ENCODE data around the gene RUSC2. TPM values are rescaled to one million over a fixed set of nuclear protein-coding genes. Genes with fewer than 3 reads are reported as not detected.

RUSC2 gene
- total RNA-seq, 2 experiments from 2014 or later, result 1.6 to 1.8 TPM

GRCh38 chr9:35538361-35539234 is 48.7 kb downstream of the RUSC2 start:
- POLR2A ChIA-PET, result no interaction called here
- no peak for ATAC-seq (ENCODE audit: poor library complexity)

More at GRCh38 chr9:35538361-35539234, 48.7 kb downstream of the RUSC2 start:
- Histone ChIP-seq H3K4me1 (ENCODE audit: insufficient read depth, low read length) (no peaks in the 10 kb centered on the region), H3K9me3 (ENCODE audit: control insufficient read depth in 1 of 2, insufficient read depth in 1 of 2, low read length in 2 of 2) (no peaks in the 10 kb centered on the region), H3K27ac (ENCODE audit: low read depth in 1 of 2, low read length in 2 of 2) (no peak overlapping the region), H3K36me3 (ENCODE audit: insufficient read depth, low read length) (no peaks in the 10 kb centered on the region), H3K4me3 (ENCODE audit: low read length) (no peak overlapping the region), H3K27me3 (ENCODE audit: control insufficient read depth in 1 of 2, insufficient read depth in 2 of 2, low read length in 2 of 2) (peaks cover 0 to 8% of the 10 kb centered on the region in 2 experiments)
- Mint-ChIP-seq H3K4me1 (ENCODE audit: low read depth) (no peaks in the 10 kb centered on the region), H3K36me3 (ENCODE audit: low read depth) (no peaks in the 10 kb centered on the region), H3K27me3 (peaks cover 12% of the 10 kb centered on the region), H3K27ac (no peak overlapping the region), H3K4me3 (no peak overlapping the region), H3K9me3 (no peaks in the 10 kb centered on the region)
- CTCF ChIA-PET, result no interaction called here
- peak in 2 of 14 experiments; percentile 53 to 55 for DNase-seq
- intact Hi-C loops (cut with DNase I, micrococcal nuclease), result no loop called here
- no peak for TF ChIP-seq CTCF (IDR thresholded peaks at IDR 0.05)

Other genes starting within 250 kb of the RUSC2 start
- gene TESK1, start 115.2 kb downstream of the RUSC2 start, total RNA-seq, result 10 to 100 TPM; 18.5 to 18.6 TPM
- gene CD72, start 128.3 kb downstream of the RUSC2 start, total RNA-seq, result 1 to 10 TPM; 2.3 to 3.6 TPM
- gene SIT1, start 160.8 kb downstream of the RUSC2 start, total RNA-seq, result 10 to 100 TPM; 18.4 to 19.2 TPM
- gene RMRP, start 167.9 kb downstream of the RUSC2 start, total RNA-seq, result over 10,000 TPM; 14,857 to 24,615 TPM
- 10 to 100 TPM; 10.2 TPM for gene CCDC107, start 168.2 kb downstream of the RUSC2 start, total RNA-seq
- under 1 TPM; 0.08 to 0.17 TPM for gene ARHGEF39, start 175.1 kb downstream of the RUSC2 start, total RNA-seq
- gene CA9, start 183.8 kb downstream of the RUSC2 start, total RNA-seq, result not detected
- gene TPM2, start 199.8 kb downstream of the RUSC2 start, total RNA-seq, result 10 to 100 TPM; 63.1 to 63.5 TPM
- 100 to 1,000 TPM; 149 to 151 TPM for gene TLN1, start 242.1 kb downstream of the RUSC2 start, total RNA-seq
- gene CREB3, start 242.6 kb downstream of the RUSC2 start, total RNA-seq, result 10 to 100 TPM; 13.7 to 15.4 TPM

All from CD4-positive, alpha-beta T cell (primary cell).